ENCODE measurements around the gene CACNA1C. TPM values are rescaled to one million over a fixed set of nuclear protein-coding genes. Genes with fewer than 3 reads are reported as not detected.

CACNA1C gene
- total RNA-seq, 4 donors from 2014 or later = 1.4 to 3.7 (median 2.2) TPM

- peaks cover 28% of the 10 kb centered on the region for H3K27me3 ChIP-seq
- H3K4me3 ChIP-seq = no peak overlapping the region
- H3K27ac ChIP-seq = no peak overlapping the region
- 100% methylated on average over 3 of the region's 3 CpGs for WGBS
- H3K9me3 ChIP-seq = no peaks in the 10 kb centered on the region
- TF ChIP-seq CTCF (IDR thresholded peaks at IDR 0.05) = no peak
- TF ChIP-seq POLR2A (IDR thresholded peaks at IDR 0.05) = no peak
- no peak for TF ChIP-seq EP300 (IDR thresholded peaks at IDR 0.05)
- TF ChIP-seq POLR2AphosphoS5 (IDR thresholded peaks at IDR 0.05) = no peak
- H3K4me1 ChIP-seq = peaks cover 11% of the 10 kb centered on the region
- no peak for DNase-seq (ENCODE audit: low spot score in 2 of 2)
- no peaks in the 10 kb centered on the region for H3K36me3 ChIP-seq
These were observed 641.3 kb downstream of the CACNA1C start for GRCh38 chr12:2693980-2694610.

- DNase-seq (ENCODE audit: low spot score in 2 of 2) = no peak
- no peaks in the 10 kb centered on the region for H3K36me3 ChIP-seq
- H3K27ac ChIP-seq = no peak overlapping the region
- TF ChIP-seq EP300 (IDR thresholded peaks at IDR 0.05) = no peak
- no peak for TF ChIP-seq CTCF (IDR thresholded peaks at IDR 0.05)
- no peak for TF ChIP-seq POLR2A (IDR thresholded peaks at IDR 0.05)
- TF ChIP-seq POLR2AphosphoS5 (IDR thresholded peaks at IDR 0.05) = no peak
- H3K9me3 ChIP-seq = no peaks in the 10 kb centered on the region
- peaks cover 22% of the 10 kb centered on the region for H3K27me3 ChIP-seq
- H3K4me1 ChIP-seq = peaks cover 7% of the 10 kb centered on the region
- WGBS = 63% methylated on average over 2 of the region's 2 CpGs
- no peak overlapping the region for H3K4me3 ChIP-seq
These were observed 643.3 kb downstream of the CACNA1C start for GRCh38 chr12:2696136-2696535.

- Histone ChIP-seq H3K27ac (no peak overlapping the region), H3K9me3 (no peaks in the 10 kb centered on the region), H3K4me1 (no peaks in the 10 kb centered on the region), H3K36me3 (no peaks in the 10 kb centered on the region), H3K4me3 (no peak overlapping the region), H3K27me3 (peaks cover 14% of the 10 kb centered on the region)
- DNase-seq (ENCODE audit: low spot score in 2 of 2) = no peak
- 70% methylated on average over 10 of the region's 10 CpGs for WGBS
- TF ChIP-seq CTCF (IDR thresholded peaks at IDR 0.05) = no peak
- no peak for TF ChIP-seq POLR2AphosphoS5 (IDR thresholded peaks at IDR 0.05)
- TF ChIP-seq EP300 (IDR thresholded peaks at IDR 0.05) = no peak
- TF ChIP-seq POLR2A (IDR thresholded peaks at IDR 0.05) = no peak
These were observed 644.4 kb downstream of the CACNA1C start for GRCh38 chr12:2697057-2697800.

- H3K27ac ChIP-seq = no peak overlapping the region
- 100% methylated on average over 1 of the region's 1 CpG for WGBS
These were observed 645.8 kb downstream of the CACNA1C start for GRCh38 chr12:2698566-2698965.

More at GRCh38 chr12:2698566-2698965, 645.8 kb downstream of the CACNA1C start:
- H3K9me3 ChIP-seq = no peaks in the 10 kb centered on the region
- H3K27me3 ChIP-seq = peaks cover 12% of the 10 kb centered on the region
- H3K4me1 ChIP-seq = no peaks in the 10 kb centered on the region
- DNase-seq (ENCODE audit: low spot score in 2 of 2) = no peak
- TF ChIP-seq POLR2A (IDR thresholded peaks at IDR 0.05) = no peak
- TF ChIP-seq POLR2AphosphoS5 (IDR thresholded peaks at IDR 0.05) = no peak
- TF ChIP-seq CTCF (IDR thresholded peaks at IDR 0.05) = no peak
- no peak for TF ChIP-seq EP300 (IDR thresholded peaks at IDR 0.05)
- H3K4me3 ChIP-seq = no peak overlapping the region
- no peaks in the 10 kb centered on the region for H3K36me3 ChIP-seq

All from suprapubic skin (tissue), 4 donors.